Endodermal cell (in vitro differentiated cells): ENCODE results near the gene RNFT2. TPM values are rescaled to one million over a fixed set of nuclear protein-coding genes. Genes with fewer than 3 reads are reported as not detected.

ENCODE experiments used
- DNase-seq: peaks from one replicate; pipeline ENCODE4 v3.0.0-alpha.2; 2017
- H3K27ac ChIP-seq: 2 replicates; pipeline ENCODE4 v1.5.1; 2013; ENCODE audit warnings: mild to moderate bottlenecking, low read depth, low read length, moderate library complexity
- H3K27me3 ChIP-seq: 2 replicates; pipeline ENCODE4 v1.6.1; 2013; ENCODE audit warnings: mild to moderate bottlenecking, low read length, moderate library complexity; ENCODE audit not compliant: insufficient read depth, control insufficient read depth, poor library complexity, severe bottlenecking
- H3K36me3 ChIP-seq: 2 replicates; pipeline ENCODE4 v1.7.0; 2013; ENCODE audit warnings: mild to moderate bottlenecking, low read length, moderate library complexity; ENCODE audit not compliant: control insufficient read depth, insufficient read depth
- H3K4me1 ChIP-seq: one replicate; pipeline ENCODE4 v1.7.0; 2013; ENCODE audit warnings: low read length; ENCODE audit not compliant: control insufficient read depth, insufficient read depth
- H3K4me3 ChIP-seq: 2 replicates; pipeline ENCODE4 v1.5.1; 2013; ENCODE audit warnings: mild to moderate bottlenecking, low read length, moderate library complexity
- H3K9ac ChIP-seq: 2 replicates; pipeline ENCODE4 v1.6.1; 2013; ENCODE audit warnings: mild to moderate bottlenecking, low read length, moderate library complexity; ENCODE audit not compliant: poor library complexity, severe bottlenecking; ENCODE audit errors: extremely low read depth
- H3K9me3 ChIP-seq: 2 replicates; pipeline ENCODE4 v1.6.1; 2013; ENCODE audit warnings: mild to moderate bottlenecking, low read length, moderate library complexity; ENCODE audit not compliant: control insufficient read depth
- H3K27ac Mint-ChIP-seq: 2 replicates; pipeline ENCODE4 v1.8.0; 2020; ENCODE audit warnings: mixed read lengths
- H3K27me3 Mint-ChIP-seq: 2 replicates; pipeline ENCODE4 v1.8.0; 2021; ENCODE audit warnings: mild to moderate bottlenecking, mixed read lengths; ENCODE audit not compliant: insufficient read depth
- H3K36me3 Mint-ChIP-seq: 2 replicates; pipeline ENCODE4 v1.8.0; 2020; ENCODE audit warnings: low read depth, mixed read lengths
- H3K4me1 Mint-ChIP-seq: 2 replicates; pipeline ENCODE4 v1.8.0; 2020; ENCODE audit warnings: mixed read lengths
- H3K4me3 Mint-ChIP-seq: 2 replicates; pipeline ENCODE4 v1.8.0; 2020; ENCODE audit warnings: mild to moderate bottlenecking, moderate library complexity, mixed read lengths
- H3K9me3 Mint-ChIP-seq: 2 replicates; pipeline ENCODE4 v1.8.0; 2020; ENCODE audit warnings: mild to moderate bottlenecking, mixed read lengths
- CTCF ChIP-seq: fragments of 200-600 bp; sonication (generic); conservative IDR thresholded peaks from 2 replicates; pipeline ENCODE4 v1.5.0; 2021; ENCODE audit warnings: antibody characterized with exemption, mild to moderate bottlenecking
- WGBS, 2 experiments: methylation state at CpG; one replicate each; pipeline versions ENCODE4 v1.1.5 to v1.1.7; 2013; ENCODE audit warnings: missing lambda C conversion rate in 2 of 2, mixed read lengths in 1 of 2; ENCODE audit not compliant: insufficient coverage in 1 of 2, insufficient read length in 1 of 2; 5-methylcytosine and 5-hydroxymethylcytosine counted together
- total RNA-seq, 2 donors: library from RNA; stranded (reverse); fragmentation: NEBNext Ultra II Directional in 1 of 2; extraction: Animal tissue kit (Norgen Biotek cat#: 25700) in 1 of 2; gene quantifications; 2 replicates in 1 of 2; 3 replicates in 1 of 2; pipeline ENCODE4 v1.2.1, GENCODE V29; 2021

RNFT2 gene
- total RNA-seq, 2 donors from 2014 or later = 28.0 to 51.2 TPM

GRCh38 chr12:116792403-116792802 lies 54.3 kb downstream of the RNFT2 start:
- no peaks in the 10 kb centered on the region for H3K27me3 Mint-ChIP-seq
- WGBS, 2 experiments = 91 to 100% methylated on average over 3 to 10 of the region's 10 CpGs
- no peak for DNase-seq
- H3K9me3 Mint-ChIP-seq = peaks cover 2% of the 10 kb centered on the region
- H3K27ac Mint-ChIP-seq = no peak overlapping the region
- no peak overlapping the region for H3K4me3 ChIP-seq
- no peaks in the 10 kb centered on the region for H3K4me1 ChIP-seq
- peaks cover 22% of the 10 kb centered on the region for H3K36me3 Mint-ChIP-seq
- peak overlapping the region; percentile 24 for H3K27ac ChIP-seq
- TF ChIP-seq CTCF = no peak
- no peaks in the 10 kb centered on the region for H3K9me3 ChIP-seq
- no peaks in the 10 kb centered on the region for H3K4me1 Mint-ChIP-seq
- H3K9ac ChIP-seq = no peak overlapping the region
- H3K4me3 Mint-ChIP-seq = no peak overlapping the region
- no peaks in the 10 kb centered on the region for H3K27me3 ChIP-seq
- H3K36me3 ChIP-seq = peaks cover 3% of the 10 kb centered on the region

DNA sequence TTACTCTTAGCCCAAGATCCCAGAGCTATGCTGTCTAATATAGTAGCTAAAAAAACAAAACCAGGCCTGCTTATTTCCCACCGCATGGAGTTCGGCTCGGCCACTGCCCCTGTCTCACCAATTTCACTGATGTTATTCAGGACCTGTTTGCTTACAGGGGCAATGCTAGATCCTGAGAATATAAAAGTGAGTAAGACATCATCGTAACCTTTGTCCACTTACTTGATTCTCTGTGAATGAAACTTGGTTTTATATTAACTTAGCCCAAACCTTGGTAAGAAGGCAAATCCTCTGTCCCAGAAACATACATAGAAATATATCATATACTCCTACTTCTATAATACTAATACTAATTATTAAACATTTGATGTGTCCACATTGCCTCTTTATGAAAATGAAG lies 56.6 kb downstream of the RNFT2 start:
- no peak overlapping the region for H3K4me3 Mint-ChIP-seq
- Histone ChIP-seq H3K4me1 (no peaks in the 10 kb centered on the region), H3K27ac (no peak overlapping the region), H3K9me3 (peaks cover 7% of the 10 kb centered on the region), H3K4me3 (no peak overlapping the region), H3K36me3 (no peaks in the 10 kb centered on the region), H3K27me3 (no peaks in the 10 kb centered on the region), H3K9ac (no peak overlapping the region)
- TF ChIP-seq CTCF = no peak
- H3K27me3 Mint-ChIP-seq = no peaks in the 10 kb centered on the region
- peaks cover 41% of the 10 kb centered on the region for H3K36me3 Mint-ChIP-seq
- H3K27ac Mint-ChIP-seq = no peak overlapping the region
- H3K9me3 Mint-ChIP-seq = peaks cover 18% of the 10 kb centered on the region
- H3K4me1 Mint-ChIP-seq = no peaks in the 10 kb centered on the region
- no peak for DNase-seq
- WGBS, 2 experiments = 96 to 97% methylated on average over 3 to 4 of the region's 4 CpGs

DNA sequence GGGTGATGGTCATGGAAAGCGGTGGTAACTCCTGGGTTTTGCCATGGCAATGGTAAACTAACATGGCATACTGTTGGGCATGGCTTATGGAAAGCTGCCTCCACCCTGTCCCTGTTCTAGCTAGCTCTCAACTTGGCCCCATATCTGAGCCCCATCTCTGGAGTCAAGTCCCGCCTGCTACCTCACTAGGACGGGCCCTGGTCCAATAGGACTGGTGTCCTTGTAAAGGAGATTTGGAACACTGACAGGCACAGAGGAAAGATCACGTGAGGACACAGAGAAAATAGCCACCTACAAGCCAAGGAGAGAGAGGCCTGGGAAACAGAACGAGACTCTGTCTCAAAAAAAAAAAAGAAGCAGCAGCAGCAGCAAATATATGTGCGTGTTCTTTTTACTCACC lies 59.8 kb downstream of the RNFT2 start:
- Mint-ChIP-seq H3K27ac (no peak overlapping the region), H3K4me1 (no peaks in the 10 kb centered on the region), H3K36me3 (peaks cover 42% of the 10 kb centered on the region), H3K4me3 (no peak overlapping the region), H3K27me3 (no peaks in the 10 kb centered on the region), H3K9me3 (peaks cover 23% of the 10 kb centered on the region)
- DNase-seq = no peak
- H3K4me1 ChIP-seq = no peaks in the 10 kb centered on the region
- no peak overlapping the region for H3K9ac ChIP-seq
- H3K4me3 ChIP-seq = no peak overlapping the region
- no peak for TF ChIP-seq CTCF
- 88 to 90% methylated on average over 3 to 6 of the region's 6 CpGs for WGBS, 2 experiments
- H3K27me3 ChIP-seq = no peaks in the 10 kb centered on the region
- no peaks in the 10 kb centered on the region for H3K36me3 ChIP-seq
- no peak overlapping the region for H3K27ac ChIP-seq
- peaks cover 7% of the 10 kb centered on the region for H3K9me3 ChIP-seq
